ENCODE data around the gene BIRC5.

BIRC5 gene

DNA sequence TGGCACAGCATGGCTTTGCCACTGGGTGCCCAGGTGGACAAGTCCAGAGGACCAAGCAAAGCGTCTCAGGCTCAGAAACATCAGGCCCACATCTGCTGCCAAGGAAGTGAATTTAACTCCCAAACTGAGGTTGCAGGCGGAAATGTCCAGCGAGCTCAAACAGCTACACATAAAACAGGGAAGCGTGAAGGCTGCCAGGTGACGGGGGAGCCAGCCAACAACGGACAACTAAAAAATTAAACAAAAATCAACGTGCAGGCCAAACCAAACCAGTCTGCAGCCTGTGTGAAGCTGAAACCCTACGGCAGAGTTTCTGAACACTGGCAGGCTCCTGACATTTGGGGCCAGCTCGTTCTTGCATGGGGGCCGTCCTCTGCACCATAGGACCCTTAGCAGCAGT is 29.7 kb upstream of the BIRC5 start:
- FAIRE-seq = no peak

DNA sequence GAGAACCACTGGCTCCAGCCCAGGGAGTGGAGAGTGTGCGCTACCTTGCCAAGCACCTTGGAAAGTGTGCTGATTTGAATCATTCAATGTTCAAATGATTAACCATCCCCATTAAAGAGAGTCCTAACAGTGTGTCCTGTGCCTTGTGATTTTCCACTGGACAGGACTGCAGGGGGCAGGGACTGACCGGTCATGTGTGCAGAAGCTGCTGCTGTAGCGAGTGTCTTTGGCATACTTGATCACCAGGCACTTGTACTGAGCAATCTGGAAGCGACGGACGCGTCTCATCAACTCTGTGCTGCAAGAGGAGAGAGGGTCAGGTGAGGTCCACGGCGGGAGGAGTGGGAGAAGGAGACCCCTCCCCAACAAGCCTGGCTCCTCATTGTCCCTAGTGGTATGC is 29.2 kb upstream of the BIRC5 start:
- FAIRE-seq = no peak

DNA sequence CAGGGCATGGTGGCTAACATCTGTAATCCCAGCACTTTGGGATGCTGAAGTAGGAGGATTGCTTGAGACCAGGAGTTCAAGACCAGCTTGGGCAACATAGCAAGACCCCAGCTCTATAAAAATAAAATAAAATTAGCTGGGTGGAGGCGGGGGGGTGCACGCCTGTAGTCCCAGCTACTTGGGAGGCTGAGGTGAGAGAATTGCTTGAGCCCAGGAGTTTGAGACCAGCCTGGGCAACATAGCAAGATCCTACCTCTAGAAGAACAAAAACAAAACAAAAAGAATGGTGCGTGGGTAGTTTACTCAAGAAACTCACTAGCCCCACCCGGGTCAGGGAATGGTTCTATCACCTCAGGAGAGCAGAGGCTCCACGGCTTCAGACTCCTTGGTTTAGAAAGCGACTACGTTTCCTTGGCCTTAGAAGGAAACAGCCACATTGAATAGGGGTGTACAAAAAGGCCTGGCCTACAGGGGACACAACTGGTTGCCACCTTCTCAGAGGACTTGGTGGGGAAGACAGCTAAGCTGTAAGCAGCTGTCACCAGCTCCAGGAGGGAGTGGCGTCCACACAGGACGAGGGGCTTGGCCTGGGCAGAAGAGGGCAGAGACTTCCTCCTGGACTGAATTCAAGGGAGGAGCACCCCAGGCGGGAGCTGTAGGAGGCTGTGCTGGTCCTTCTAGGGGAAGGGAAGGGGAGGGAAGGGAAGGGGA is 27.9 kb upstream of the BIRC5 start:
- FAIRE-seq = no peak

DNA sequence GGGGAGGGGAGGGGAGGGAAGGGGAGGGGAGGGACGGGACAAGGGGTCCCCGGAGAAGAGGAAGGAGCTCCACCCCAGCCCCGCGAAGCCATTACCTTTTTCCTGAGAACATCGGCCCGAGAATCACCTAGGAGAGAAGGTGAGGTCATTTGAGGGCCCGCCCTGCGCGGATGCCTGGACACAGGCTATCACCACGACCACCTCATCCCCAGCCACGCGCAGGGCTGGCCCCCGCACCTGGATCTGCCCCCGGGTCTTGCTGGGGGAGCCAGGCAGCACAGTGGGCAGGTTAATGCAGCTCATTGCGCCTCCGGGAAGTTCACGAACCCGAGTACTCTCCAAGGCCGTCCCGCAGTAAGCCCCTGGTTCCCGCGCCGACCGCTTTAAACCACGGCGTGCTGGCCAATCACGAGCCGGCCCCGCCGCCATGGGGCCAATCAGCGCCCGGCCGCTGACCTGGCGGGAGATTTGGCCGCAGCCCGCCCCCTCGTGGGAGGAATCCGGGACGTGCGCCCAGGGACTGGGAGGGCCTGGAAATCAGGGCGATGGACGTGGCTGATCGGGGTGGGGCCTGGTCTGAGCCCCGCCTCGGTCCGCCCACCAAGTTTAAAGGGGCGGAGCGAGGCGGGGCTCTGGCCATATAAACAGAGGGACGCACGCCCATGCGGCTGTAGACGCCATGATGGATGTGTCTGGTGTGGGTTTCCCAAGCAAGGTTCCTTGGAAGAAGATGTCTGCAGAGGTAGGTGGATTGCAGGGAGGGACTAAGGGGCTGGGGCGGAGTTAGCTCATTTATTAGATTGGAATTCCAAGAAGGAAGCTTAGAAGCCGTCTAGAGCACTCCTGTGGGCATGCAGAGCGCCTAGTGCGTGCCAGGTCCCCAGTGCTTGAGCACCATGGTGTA is 27.1 kb upstream of the BIRC5 start, which contains the start of the genes AFMID and TK1:
AFMID (plus strand) TSS at position 671 of the 904 bp plus-strand sequence; CDS start at position 680, 9 bp downstream.
TK1 (minus strand) TSS at position 361 of the 904 bp plus-strand sequence; CDS start at position 303, 58 bp downstream.
- no peak for FAIRE-seq

DNA sequence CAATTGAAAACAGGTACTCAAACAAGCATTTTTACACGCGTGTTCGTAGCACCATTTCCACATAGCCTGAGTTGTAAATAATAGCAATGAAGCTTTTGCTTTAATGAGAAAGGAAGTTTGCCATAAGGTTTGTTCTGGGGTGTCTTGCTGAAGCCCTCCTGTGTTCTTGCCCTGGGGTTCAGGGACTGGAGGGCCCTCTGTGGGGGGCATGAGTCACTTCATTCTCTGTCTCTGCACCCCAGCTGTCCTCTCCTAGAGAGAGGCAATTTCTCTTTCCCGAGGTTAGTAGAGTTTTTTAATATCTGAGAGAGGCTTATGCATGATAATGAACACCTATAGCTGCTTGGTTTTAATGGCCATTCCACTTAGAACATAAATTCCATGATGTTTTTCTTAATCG is 17.3 kb upstream of the BIRC5 start:
- FAIRE-seq = no peak

DNA sequence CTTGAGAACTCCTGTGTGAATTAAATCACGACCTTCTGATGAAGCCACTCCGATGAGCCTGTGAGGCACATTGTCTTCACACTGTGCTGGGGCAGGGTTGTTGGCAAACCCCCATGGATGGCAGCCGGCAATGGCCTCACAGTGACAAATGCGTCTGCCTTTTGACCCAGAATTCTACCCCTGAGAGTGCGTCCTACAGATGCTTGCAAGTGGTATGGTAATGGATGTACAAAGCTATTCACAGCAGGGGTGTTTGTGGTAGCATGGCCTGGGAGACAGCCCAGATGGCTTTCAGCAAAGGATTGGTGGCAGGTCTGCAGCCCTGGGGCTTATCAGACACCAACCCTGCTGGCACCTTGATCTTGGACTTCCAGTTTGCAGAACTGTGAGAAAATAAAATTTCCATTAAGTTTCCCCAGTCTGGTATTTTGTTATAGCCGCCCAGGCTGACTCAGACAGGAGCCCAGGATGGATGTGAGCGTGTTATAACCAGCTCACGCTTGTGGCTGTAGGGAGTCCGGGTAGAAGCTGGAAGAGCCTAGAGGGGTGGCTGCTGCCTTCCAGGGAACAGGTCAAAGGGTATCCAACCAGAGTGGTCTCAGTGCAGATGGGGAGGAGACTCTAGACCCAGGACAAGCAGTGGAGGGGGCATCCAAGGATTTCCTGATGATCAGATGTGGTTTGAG is 16.8 kb upstream of the BIRC5 start:
- no peak for FAIRE-seq

DNA sequence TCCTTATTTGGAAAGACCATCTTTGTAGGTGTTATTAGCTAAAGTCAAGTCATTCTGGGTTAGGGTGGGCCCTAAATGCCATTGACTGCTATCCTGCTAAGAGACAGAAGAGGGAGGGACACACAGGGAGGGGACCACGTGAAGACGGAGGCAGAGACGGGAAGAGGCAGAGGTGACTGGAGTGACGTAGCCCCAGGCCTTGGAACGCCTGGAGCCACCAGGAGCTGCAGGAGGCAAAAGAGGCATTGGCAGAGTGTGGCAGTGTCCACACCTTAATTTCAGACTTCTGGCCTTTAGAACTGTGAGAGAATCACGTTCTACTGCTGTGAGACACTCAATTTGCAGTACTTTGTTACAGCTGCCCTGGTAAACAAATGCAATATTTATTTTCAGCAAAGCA is 13.6 kb upstream of the BIRC5 start:
- FAIRE-seq = no peak

DNA sequence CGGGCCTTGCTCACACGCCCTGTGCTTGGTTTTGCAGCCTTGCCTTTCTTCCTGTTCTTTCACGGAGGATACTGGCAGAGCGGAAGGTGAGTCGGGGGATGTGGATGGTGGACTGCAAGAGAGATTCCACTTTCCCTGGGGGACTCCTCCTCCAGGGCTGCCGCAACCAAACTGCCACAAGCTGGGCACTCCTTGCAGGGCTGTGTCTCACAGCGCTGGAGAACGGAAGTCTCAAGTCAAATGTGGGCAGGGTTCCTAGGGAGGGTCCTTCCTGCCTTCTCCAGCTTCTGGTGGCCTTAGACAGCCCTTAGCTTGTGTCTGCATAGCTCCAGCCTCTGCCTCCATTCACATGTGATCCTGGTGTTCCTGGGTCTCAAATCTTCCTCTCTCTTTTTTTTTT is 11.4 kb upstream of the BIRC5 start:
- FAIRE-seq = no peak

DNA sequence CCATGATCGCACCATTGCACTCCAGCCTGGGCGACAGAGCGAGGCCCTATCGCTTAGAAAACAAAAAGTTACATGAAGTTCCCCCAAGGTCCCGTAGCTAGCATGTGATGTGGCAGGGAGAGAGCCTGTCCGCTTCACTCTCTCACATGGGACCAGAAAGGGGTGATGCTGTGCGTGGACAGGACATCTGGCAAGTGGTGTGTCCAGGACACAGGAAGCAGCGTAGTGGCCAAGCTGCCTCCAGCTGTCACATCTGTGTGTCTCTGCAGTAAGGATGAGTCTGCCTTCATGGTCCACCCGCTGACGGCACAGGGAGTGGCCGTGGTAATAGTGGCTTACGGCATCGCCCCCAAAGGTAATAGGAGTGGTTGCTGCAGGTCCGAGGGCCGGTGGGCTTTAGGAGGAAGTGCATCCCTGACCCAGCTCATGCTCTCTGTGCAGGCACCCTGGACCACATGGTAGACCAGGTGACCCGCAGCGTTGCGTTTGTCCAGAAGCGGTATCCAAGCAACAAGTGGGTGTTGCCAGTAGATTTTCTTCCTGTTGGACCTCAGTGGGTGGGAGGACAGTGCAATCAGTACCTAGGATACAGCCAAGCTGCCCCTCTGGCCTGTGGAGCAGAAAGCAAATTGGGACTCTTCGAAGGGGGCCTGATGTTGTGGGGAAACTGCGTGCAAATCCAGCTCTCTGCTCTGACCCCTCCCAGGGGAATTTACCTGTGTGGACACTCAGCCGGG is 9.5 kb upstream of the BIRC5 start:
- no peak for FAIRE-seq

DNA sequence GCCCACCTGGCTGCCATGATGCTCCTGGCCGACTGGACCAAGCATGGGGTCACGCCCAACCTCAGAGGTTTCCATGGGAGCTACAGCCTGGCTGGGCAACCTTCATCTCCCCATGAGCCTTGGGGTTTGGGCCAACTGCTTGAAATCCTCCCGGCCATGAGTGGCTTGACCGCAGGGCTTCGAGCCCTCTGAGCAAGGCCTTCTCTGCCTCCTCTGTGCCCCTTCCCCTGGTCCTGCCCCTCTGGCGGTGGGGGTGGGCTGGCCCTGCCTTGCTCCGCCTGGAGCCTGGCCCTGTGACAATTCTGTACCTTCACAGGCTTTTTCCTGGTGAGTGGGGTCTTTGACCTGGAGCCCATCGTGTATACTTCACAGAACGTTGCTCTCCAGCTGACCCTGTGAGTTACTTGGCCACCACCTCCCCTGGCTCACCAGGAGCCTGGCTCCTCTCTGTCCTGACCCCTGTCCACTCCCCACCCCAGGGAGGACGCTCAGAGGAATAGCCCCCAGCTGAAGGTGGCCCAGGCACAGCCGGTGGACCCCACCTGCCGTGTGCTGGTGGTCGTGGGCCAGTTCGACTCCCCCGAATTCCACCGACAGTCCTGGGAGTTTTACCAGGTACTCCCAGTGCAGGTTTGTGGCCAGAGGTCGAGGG is 8.8 kb upstream of the BIRC5 start:
- no peak for FAIRE-seq

DNA sequence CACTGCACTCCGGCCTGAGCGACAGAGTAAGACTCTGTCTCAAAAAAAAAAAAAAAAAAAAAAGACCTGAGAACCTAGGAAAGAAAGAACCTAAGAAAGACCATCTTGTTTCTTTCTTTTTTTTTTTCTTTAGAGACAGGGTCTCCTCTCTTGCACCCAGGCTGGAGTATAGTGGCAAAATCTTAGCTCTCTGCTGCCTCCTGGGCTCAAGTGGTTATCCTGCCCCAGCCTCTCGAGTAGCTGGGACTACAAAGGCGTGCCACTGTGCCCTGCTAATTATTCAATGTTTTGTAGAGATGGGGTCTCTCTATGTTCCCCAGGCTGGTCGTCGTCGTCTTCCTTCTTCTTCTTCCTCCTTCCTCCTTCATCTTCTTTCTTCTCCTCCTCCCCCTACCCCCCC is 7.8 kb upstream of the BIRC5 start:
- no peak for FAIRE-seq

DNA sequence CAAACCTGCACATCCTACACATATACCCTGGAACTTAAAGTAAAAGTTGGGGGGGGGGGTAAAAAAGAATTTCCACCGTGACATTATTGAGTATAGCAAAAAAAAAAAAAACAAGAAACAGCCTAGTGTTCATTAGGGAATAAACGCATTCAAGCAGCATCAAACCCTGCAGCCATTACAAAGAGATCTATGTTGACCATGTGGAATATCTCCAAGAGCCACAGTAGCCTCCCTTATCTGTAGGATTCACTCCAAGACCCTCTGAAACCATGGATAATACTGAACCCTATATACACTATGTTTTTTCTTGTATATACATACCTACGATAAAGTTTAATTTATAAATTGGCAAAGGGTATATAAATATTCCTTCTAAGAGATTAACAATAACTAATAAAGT is 5.6 kb upstream of the BIRC5 start:
- no peak for FAIRE-seq

DNA sequence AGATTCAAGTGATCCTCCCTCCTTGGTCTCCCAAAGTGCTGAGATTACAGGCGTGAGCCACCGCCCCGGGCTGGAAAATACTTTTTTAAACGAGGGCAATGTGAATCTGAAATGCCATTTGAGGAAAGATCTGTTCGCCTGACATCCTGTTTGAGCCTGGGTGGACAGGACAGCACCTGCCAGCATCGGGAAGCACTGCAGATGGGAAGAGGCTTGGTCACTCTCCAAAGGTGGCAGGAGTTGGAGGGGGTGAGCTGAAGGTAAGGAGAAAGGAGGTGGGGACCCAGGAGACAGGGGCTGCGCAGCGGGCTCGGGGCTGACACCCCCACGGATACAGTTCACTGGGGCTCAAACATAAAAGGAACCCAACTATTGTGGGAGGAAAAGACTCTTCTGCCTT is 3.9 kb upstream of the BIRC5 start:
- no peak for FAIRE-seq

DNA sequence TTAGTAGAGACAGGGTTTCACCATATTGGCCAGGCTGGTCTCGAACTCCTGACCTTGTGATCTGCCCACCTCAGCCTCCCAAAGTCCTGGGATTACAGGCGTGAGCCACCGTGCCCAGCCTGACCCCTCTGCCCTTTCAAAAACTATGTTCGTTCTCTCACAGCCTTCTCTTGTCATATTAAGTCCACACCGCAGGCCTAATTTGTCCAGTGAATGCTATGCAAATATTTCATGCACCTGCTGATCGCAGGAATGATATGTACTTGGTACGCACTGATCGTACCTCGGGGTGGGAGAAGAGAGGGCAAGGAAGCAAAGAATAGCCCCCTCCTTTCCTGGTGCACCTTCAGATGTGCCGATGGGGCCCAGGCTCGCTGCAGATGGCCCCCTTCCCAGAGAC is 3.0 kb upstream of the BIRC5 start:
- no peak for FAIRE-seq

DNA sequence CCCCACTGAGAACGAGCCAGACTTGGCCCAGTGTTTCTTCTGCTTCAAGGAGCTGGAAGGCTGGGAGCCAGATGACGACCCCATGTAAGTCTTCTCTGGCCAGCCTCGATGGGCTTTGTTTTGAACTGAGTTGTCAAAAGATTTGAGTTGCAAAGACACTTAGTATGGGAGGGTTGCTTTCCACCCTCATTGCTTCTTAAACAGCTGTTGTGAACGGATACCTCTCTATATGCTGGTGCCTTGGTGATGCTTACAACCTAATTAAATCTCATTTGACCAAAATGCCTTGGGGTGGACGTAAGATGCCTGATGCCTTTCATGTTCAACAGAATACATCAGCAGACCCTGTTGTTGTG is 631 bp downstream of the BIRC5 start:
- no peak for FAIRE-seq

DNA sequence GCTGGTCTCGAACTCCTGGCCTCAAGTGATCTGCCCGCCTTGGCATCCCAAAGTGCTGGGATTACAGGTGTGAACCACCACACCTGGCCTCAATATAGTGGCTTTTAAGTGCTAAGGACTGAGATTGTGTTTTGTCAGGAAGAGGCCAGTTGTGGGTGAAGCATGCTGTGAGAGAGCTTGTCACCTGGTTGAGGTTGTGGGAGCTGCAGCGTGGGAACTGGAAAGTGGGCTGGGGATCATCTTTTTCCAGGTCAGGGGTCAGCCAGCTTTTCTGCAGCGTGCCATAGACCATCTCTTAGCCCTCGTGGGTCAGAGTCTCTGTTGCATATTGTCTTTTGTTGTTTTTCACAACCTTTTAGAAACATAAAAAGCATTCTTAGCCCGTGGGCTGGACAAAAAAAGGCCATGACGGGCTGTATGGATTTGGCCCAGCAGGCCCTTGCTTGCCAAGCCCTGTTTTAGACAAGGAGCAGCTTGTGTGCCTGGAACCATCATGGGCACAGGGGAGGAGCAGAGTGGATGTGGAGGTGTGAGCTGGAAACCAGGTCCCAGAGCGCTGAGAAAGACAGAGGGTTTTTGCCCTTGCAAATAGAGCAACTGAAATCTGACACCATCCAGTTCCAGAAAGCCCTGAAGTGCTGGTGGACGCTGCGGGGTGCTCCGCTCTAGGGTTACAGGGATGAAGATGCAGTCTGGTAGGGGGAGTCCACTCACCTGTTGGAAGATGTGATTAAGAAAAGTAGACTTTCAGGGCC is 5.5 kb downstream of the BIRC5 start:
- no peak for FAIRE-seq

DNA sequence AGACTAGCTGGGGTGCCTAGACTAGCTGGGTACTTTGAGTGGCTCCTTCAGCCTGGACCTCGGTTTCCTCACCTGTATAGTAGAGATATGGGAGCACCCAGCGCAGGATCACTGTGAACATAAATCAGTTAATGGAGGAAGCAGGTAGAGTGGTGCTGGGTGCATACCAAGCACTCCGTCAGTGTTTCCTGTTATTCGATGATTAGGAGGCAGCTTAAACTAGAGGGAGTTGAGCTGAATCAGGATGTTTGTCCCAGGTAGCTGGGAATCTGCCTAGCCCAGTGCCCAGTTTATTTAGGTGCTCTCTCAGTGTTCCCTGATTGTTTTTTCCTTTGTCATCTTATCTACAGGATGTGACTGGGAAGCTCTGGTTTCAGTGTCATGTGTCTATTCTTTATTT is 9.0 kb downstream of the BIRC5 start:
- FAIRE-seq = no peak

DNA sequence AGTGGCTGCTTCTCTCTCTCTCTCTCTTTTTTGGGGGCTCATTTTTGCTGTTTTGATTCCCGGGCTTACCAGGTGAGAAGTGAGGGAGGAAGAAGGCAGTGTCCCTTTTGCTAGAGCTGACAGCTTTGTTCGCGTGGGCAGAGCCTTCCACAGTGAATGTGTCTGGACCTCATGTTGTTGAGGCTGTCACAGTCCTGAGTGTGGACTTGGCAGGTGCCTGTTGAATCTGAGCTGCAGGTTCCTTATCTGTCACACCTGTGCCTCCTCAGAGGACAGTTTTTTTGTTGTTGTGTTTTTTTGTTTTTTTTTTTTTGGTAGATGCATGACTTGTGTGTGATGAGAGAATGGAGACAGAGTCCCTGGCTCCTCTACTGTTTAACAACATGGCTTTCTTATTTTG is 9.7 kb downstream of the BIRC5 start:
- no peak for FAIRE-seq

DNA sequence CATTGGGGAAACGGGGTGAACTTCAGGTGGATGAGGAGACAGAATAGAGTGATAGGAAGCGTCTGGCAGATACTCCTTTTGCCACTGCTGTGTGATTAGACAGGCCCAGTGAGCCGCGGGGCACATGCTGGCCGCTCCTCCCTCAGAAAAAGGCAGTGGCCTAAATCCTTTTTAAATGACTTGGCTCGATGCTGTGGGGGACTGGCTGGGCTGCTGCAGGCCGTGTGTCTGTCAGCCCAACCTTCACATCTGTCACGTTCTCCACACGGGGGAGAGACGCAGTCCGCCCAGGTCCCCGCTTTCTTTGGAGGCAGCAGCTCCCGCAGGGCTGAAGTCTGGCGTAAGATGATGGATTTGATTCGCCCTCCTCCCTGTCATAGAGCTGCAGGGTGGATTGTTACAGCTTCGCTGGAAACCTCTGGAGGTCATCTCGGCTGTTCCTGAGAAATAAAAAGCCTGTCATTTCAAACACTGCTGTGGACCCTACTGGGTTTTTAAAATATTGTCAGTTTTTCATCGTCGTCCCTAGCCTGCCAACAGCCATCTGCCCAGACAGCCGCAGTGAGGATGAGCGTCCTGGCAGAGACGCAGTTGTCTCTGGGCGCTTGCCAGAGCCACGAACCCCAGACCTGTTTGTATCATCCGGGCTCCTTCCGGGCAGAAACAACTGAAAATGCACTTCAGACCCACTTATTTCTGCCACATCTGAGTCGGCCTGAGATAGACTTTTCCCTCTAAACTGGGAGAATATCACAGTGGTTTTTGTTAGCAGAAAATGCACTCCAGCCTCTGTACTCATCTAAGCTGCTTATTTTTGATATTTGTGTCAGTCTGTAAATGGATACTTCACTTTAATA is 10.4 kb downstream of the BIRC5 start:
- no peak for FAIRE-seq

DNA sequence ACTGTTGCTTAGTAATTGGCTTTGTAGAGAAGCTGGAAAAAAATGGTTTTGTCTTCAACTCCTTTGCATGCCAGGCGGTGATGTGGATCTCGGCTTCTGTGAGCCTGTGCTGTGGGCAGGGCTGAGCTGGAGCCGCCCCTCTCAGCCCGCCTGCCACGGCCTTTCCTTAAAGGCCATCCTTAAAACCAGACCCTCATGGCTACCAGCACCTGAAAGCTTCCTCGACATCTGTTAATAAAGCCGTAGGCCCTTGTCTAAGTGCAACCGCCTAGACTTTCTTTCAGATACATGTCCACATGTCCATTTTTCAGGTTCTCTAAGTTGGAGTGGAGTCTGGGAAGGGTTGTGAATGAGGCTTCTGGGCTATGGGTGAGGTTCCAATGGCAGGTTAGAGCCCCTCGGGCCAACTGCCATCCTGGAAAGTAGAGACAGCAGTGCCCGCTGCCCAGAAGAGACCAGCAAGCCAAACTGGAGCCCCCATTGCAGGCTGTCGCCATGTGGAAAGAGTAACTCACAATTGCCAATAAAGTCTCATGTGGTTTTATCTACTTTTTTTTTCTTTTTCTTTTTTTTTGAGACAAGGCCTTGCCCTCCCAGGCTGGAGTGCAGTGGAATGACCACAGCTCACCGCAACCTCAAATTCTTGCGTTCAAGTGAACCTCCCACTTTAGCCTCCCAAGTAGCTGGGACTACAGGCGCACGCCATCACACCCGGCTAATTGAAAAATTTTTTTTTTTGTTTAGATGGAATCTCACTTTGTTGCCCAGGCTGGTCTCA is 11.2 kb downstream of the BIRC5 start:
- FAIRE-seq = no peak
